Esophagus muscularis mucosa (tissue), 4 donors: ENCODE data around the gene VIL1. TPM values are rescaled to one million over a fixed set of nuclear protein-coding genes. Genes with fewer than 3 reads are reported as not detected.
A peak's percentile ranks its signal among the peaks of the same experiment; 100 is the strongest.

Source experiments
- DNase-seq: peaks from one replicate; pipeline ENCODE4 v3.0.0-alpha.2; 2017; ENCODE audit errors: extremely low spot score
- H3K27ac ChIP-seq, 4 donors: fragments of 200-600 bp; sonication (generic); replicated peaks in 1 of 4; 1 replicate in 3 of 4; 2 replicates in 1 of 4; pipeline ENCODE4 v1.5.1; 2016 to 2019; ENCODE audit warnings: mild to moderate bottlenecking in 1 of 4
- H3K27me3 ChIP-seq, 4 donors: fragments of 200-600 bp; sonication (generic); one replicate each; pipeline versions ENCODE4 v1.5.1 to v1.6.0; 2016 to 2019
- H3K36me3 ChIP-seq, 4 donors: fragments of 200-600 bp; sonication (generic); one replicate each; pipeline ENCODE4 v1.5.1; 2016 to 2019
- H3K4me1 ChIP-seq, 4 donors: fragments of 200-600 bp; sonication (generic); one replicate each; pipeline ENCODE4 v1.5.1; 2016 to 2019
- H3K4me3 ChIP-seq, 4 donors: fragments of 200-600 bp; sonication (generic); 1 replicate in 2 of 4; 2 replicates in 2 of 4; pipeline ENCODE4 v1.5.1; 2016 to 2019; ENCODE audit warnings: mild to moderate bottlenecking in 4 of 4, moderate library complexity in 1 of 4
- H3K9me3 ChIP-seq, 4 donors: fragments of 200-600 bp; sonication (generic); 1 replicate in 3 of 4; 2 replicates in 1 of 4; pipeline ENCODE4 v1.5.1; 2016 to 2019
- CTCF ChIP-seq, 3 experiments: fragments of 200-600 bp in 2 of 3; fragments of 450-650 bp in 1 of 3; sonication (generic) in 2 of 3; IDR thresholded peaks; one replicate each; pipeline ENCODE4 v1.5.1; 2017 to 2019; ENCODE audit warnings: antibody characterized with exemption in 3 of 3, mild to moderate bottlenecking in 2 of 3, moderate library complexity in 1 of 3
- EP300 ChIP-seq: sonication (generic); formaldehyde crosslinking; IDR thresholded peaks from one replicate; pipeline ENCODE4 v1.6.1; 2017; ENCODE audit warnings: antibody characterized with exemption
- POLR2A ChIP-seq: fragments of 450-650 bp; IDR thresholded peaks from one replicate; pipeline ENCODE4 v1.6.1; 2017; ENCODE audit warnings: antibody characterized with exemption, moderate library complexity, mild to moderate bottlenecking, low read depth
- POLR2AphosphoS5 ChIP-seq, 2 donors: sonication (generic); formaldehyde crosslinking; IDR thresholded peaks; one replicate each; pipeline ENCODE4 v1.6.1; 2017; ENCODE audit warnings: antibody characterized with exemption in 2 of 2
- WGBS: methylation state at CpG from one replicate; pipeline ENCODE4 v1.1.5; 2018; 5-methylcytosine and 5-hydroxymethylcytosine counted together
- intact Hi-C: fragments of 100-400 bp; cut with DNase I; formaldehyde crosslinking; loops from one replicate; pipeline ENCODE4 v1.15.1; 2023
- total RNA-seq, 4 donors: library from RNA; depleted of rRNA; stranded (reverse); fragments of >200 nt; gene quantifications; one replicate each; pipeline versions ENCODE4 v1.1.0 to v1.2.1, GENCODE V29; 2016

Gene VIL1
- total RNA-seq, 4 donors from 2014 or later = 0.86 TPM; not detected in 3

- no peak for TF ChIP-seq EP300
- TF ChIP-seq POLR2AphosphoS5 (IDR thresholded peaks at IDR 0.05) = peak; percentile 68 to 77
- peak; percentile 74 to 87 (median 77) for TF ChIP-seq CTCF (IDR thresholded peaks at IDR 0.05)
- TF ChIP-seq POLR2A = no peak
- peak overlapping the region; percentile 81 to 90 (median 88) for H3K27ac ChIP-seq
- peaks cover 47 to 64% (median 62%) of the 10 kb centered on the region in 4 donors for H3K4me1 ChIP-seq
- peak; percentile 98 for DNase-seq
- under 1% methylated on average over 35 of the region's 56 CpGs for WGBS
- no peaks in the 10 kb centered on the region for H3K9me3 ChIP-seq
- intact Hi-C loops = loop anchor here (5.0 kb wide), 3 partner anchors 61 to 256 kb away; partner anchors contain the start of genes CNOT9 and USP37
- peaks cover 26 to 40% (median 38%) of the 10 kb centered on the region in 4 donors for H3K36me3 ChIP-seq
- peak overlapping the region; percentile 51 to 62 (median 56) for H3K4me3 ChIP-seq
- no peaks in the 10 kb centered on the region for H3K27me3 ChIP-seq
Measured at GRCh38 chr2:218406209-218406948, 12.5 kb upstream of the VIL1 start.

- intact Hi-C loops = loop anchor here (5.0 kb wide), 3 partner anchors 60 to 255 kb away; partner anchors contain the start of genes CNOT9 and USP37
- Histone ChIP-seq H3K4me1 (peaks cover 40 to 57% (median 55%) of the 10 kb centered on the region in 4 donors), H3K36me3 (peaks cover 24 to 33% (median 31%) of the 10 kb centered on the region in 4 donors), H3K9me3 (no peaks in the 10 kb centered on the region), H3K27ac (peak overlapping the region; percentile 81 to 90 (median 88)), H3K4me3 (peak overlapping the region; percentile 51 to 62 (median 56)), H3K27me3 (no peaks in the 10 kb centered on the region)
- peak; percentile 93 for DNase-seq
- TF ChIP-seq POLR2AphosphoS5 (IDR thresholded peaks at IDR 0.05) = peak; percentile 56 to 79
- TF ChIP-seq CTCF (IDR thresholded peaks at IDR 0.05) = no peak
- WGBS = 10% methylated on average over 12 of the region's 13 CpGs
Measured at GRCh38 chr2:218406949-218407618, 11.8 kb upstream of the VIL1 start.

GRCh38 chr2:218407717-218408116 lies 11.2 kb upstream of the VIL1 start:
- WGBS = 86% methylated on average over 8 of the region's 8 CpGs
- no peak for DNase-seq
- H3K27ac ChIP-seq = peak overlapping the region; percentile 81 to 90 (median 88)

GRCh38 chr2:218418321-218418716 lies 604 bp upstream of the VIL1 start:
- Histone ChIP-seq H3K27ac (no peak overlapping the region), H3K4me3 (no peak overlapping the region), H3K27me3 (no peaks in the 10 kb centered on the region), H3K9me3 (no peaks in the 10 kb centered on the region), H3K4me1 (no peaks in the 10 kb centered on the region), H3K36me3 (no peaks in the 10 kb centered on the region)
- intact Hi-C loops = no loop called here
- WGBS = 93% methylated on average over 5 of the region's 5 CpGs
- no peak for TF ChIP-seq POLR2AphosphoS5 (IDR thresholded peaks at IDR 0.05)
- TF ChIP-seq CTCF (IDR thresholded peaks at IDR 0.05) = no peak
- no peak for TF ChIP-seq POLR2A
- TF ChIP-seq EP300 = no peak
- DNase-seq = no peak

More at GRCh38 chr2:218407717-218408116, 11.2 kb upstream of the VIL1 start:
- Histone ChIP-seq H3K4me3 (peak overlapping the region in 1 of 4 donors; percentile 51), H3K36me3 (peaks cover 18 to 27% (median 25%) of the 10 kb centered on the region in 4 donors), H3K9me3 (no peaks in the 10 kb centered on the region), H3K27me3 (no peaks in the 10 kb centered on the region), H3K4me1 (peaks cover 36 to 51% (median 49%) of the 10 kb centered on the region in 4 donors)
- intact Hi-C loops = loop anchor here (5.0 kb wide), 3 partner anchors 60 to 255 kb away; partner anchors contain the start of genes CNOT9 and USP37
- no peak for TF ChIP-seq POLR2AphosphoS5 (IDR thresholded peaks at IDR 0.05)
- no peak for TF ChIP-seq CTCF (IDR thresholded peaks at IDR 0.05)
- no peak for TF ChIP-seq POLR2A
- TF ChIP-seq EP300 = no peak
